NB4 (cell line): ENCODE results near the gene RNF220.

ENCODE experiments used
- CTCF ChIP-seq: IDR thresholded peaks from one replicate; pipeline ENCODE4 v1.5.1; 2012; ENCODE audit warnings: low read depth, low read length
- MAX ChIP-seq: IDR thresholded peaks from 2 replicates; pipeline ENCODE4 v1.6.1; 2011; ENCODE audit warnings: low read depth, low read length
- POLR2A ChIP-seq: IDR thresholded peaks from 2 replicates; pipeline ENCODE4 v1.6.1; 2011; ENCODE audit warnings: mild to moderate bottlenecking; ENCODE audit not compliant: insufficient read length; ENCODE audit errors: extremely low read depth

- TF ChIP-seq CTCF = no peak
- no peak for TF ChIP-seq POLR2A
- no peak for TF ChIP-seq MAX
Observed at GRCh38 chr1:44585315-44585920, 180.4 kb downstream of the RNF220 start.
